Measurements from ENCODE around the gene SLC66A2.

The SLC66A2 gene

GRCh38 chr18:79950515-79951341 lies 725 bp downstream of the SLC66A2 start:
- DNase-seq (ENCODE audit: low spot score), result no peak

- peak; percentile 55 for DNase-seq (ENCODE audit: low spot score)
Observed at GRCh38 chr18:79949697-79950487, 1.6 kb downstream of the SLC66A2 start.

- DNase-seq (ENCODE audit: low spot score), result no peak
Observed at GRCh38 chr18:79948719-79949411, 2.6 kb downstream of the SLC66A2 start.

GRCh38 chr18:79947881-79948610 lies 3.4 kb downstream of the SLC66A2 start:
- DNase-seq (ENCODE audit: low spot score), result no peak

GRCh38 chr18:79947054-79947755 lies 4.2 kb downstream of the SLC66A2 start:
- DNase-seq (ENCODE audit: low spot score), result no peak

GRCh38 chr18:79945118-79946042 lies 6.1 kb downstream of the SLC66A2 start:
- no peak for DNase-seq (ENCODE audit: low spot score)

GRCh38 chr18:79944746-79945117 lies 6.7 kb downstream of the SLC66A2 start:
- DNase-seq (ENCODE audit: low spot score), result no peak

GRCh38 chr18:79944126-79944731 lies 7.2 kb downstream of the SLC66A2 start:
- DNase-seq (ENCODE audit: low spot score), result peak; percentile 64

GRCh38 chr18:79943608-79944125 lies 7.8 kb downstream of the SLC66A2 start:
- no peak for DNase-seq (ENCODE audit: low spot score)

- DNase-seq (ENCODE audit: low spot score), result no peak
Observed at GRCh38 chr18:79942786-79943607, 8.5 kb downstream of the SLC66A2 start.

- no peak for DNase-seq (ENCODE audit: low spot score)
Observed at GRCh38 chr18:79942211-79942610, 9.2 kb downstream of the SLC66A2 start.

- peak; percentile 50 for DNase-seq (ENCODE audit: low spot score)
Observed at GRCh38 chr18:79941473-79942119, 9.9 kb downstream of the SLC66A2 start.

- no peak for DNase-seq (ENCODE audit: low spot score)
Observed at GRCh38 chr18:79940814-79941472, 10.5 kb downstream of the SLC66A2 start.

GRCh38 chr18:79940126-79940813 lies 11.2 kb downstream of the SLC66A2 start:
- no peak for DNase-seq (ENCODE audit: low spot score)

- DNase-seq (ENCODE audit: low spot score), result no peak
Observed at GRCh38 chr18:79939096-79939495, 12.4 kb downstream of the SLC66A2 start.

GRCh38 chr18:79938196-79938595 lies 13.3 kb downstream of the SLC66A2 start:
- DNase-seq (ENCODE audit: low spot score), result no peak

Data from Ammon's horn (tissue), 1 donor.